ENCODE measurements around the gene CACNA1I. TPM values are rescaled to one million over a fixed set of nuclear protein-coding genes. Genes with fewer than 3 reads are reported as not detected.

CACNA1I gene
- total and polyA plus RNA-seq, 7 donors, result 0.01 to 0.14 (median 0.04) TPM; not detected in 2

- Histone ChIP-seq H3K9me3 (no peaks in the 10 kb centered on the region), H3K36me3 (ENCODE audit: insufficient read depth in 1 of 2, low read depth in 1 of 2) (no peaks in the 10 kb centered on the region), H3K4me1 (no peaks in the 10 kb centered on the region), H3K27ac (no peak overlapping the region), H3K27me3 (ENCODE audit: insufficient read depth in 3 of 3, low read length in 2 of 3) (peaks cover 0 to 70% (median 28%) of the 10 kb centered on the region in 3 donors), H3K4me3 (no peak overlapping the region)
- DNase-seq (no peak), ATAC-seq (peak in 3 of 4 donors; percentile 34 to 68 (median 60))
- no peak for TF ChIP-seq CTCF (IDR thresholded peaks at IDR 0.05)
- intact Hi-C loops (cut with DNase I), result no loop called here
- 15 to 31% (median 20%) methylated on average over 8 of the region's 8 CpGs for WGBS, 3 donors
Observed at GRCh38 chr22:39665229-39665628, 94.7 kb downstream of the CACNA1I start.

- ATAC-seq, result no peak
- TF ChIP-seq CTCF (IDR thresholded peaks at IDR 0.05), result no peak
- H3K9me3 ChIP-seq, result peaks cover 3% of the 10 kb centered on the region
- H3K27me3 ChIP-seq (ENCODE audit: insufficient read depth in 3 of 3, low read length in 2 of 3), result peaks cover 0 to 63% (median 26%) of the 10 kb centered on the region in 3 donors
- 78 to 82% (median 78%) methylated on average over 16 of the region's 16 CpGs for WGBS, 3 donors
- H3K4me1 ChIP-seq, result no peaks in the 10 kb centered on the region
- intact Hi-C loops (cut with DNase I), result no loop called here
- H3K36me3 ChIP-seq (ENCODE audit: insufficient read depth in 1 of 2, low read depth in 1 of 2), result no peaks in the 10 kb centered on the region
- DNase-seq, result no peak
- H3K27ac ChIP-seq, result no peak overlapping the region
- H3K4me3 ChIP-seq, result no peak overlapping the region
Observed at GRCh38 chr22:39665661-39666431, 95.3 kb downstream of the CACNA1I start.

GRCh38 chr22:39666495-39666894 lies 95.9 kb downstream of the CACNA1I start:
- WGBS, 3 donors, result 78 to 88% (median 88%) methylated on average over 5 of the region's 5 CpGs
- Histone ChIP-seq H3K4me3 (no peak overlapping the region), H3K27me3 (ENCODE audit: insufficient read depth in 3 of 3, low read length in 2 of 3) (peaks cover 0 to 57% (median 26%) of the 10 kb centered on the region in 3 donors), H3K27ac (no peak overlapping the region), H3K9me3 (peaks cover 9% of the 10 kb centered on the region), H3K36me3 (ENCODE audit: insufficient read depth in 1 of 2, low read depth in 1 of 2) (no peaks in the 10 kb centered on the region), H3K4me1 (no peaks in the 10 kb centered on the region)
- no peak for ATAC-seq
- intact Hi-C loops (cut with DNase I), result no loop called here
- no peak for TF ChIP-seq CTCF (IDR thresholded peaks at IDR 0.05)
- no peak for DNase-seq

- no peak for ATAC-seq
- peaks cover 13% of the 10 kb centered on the region for H3K9me3 ChIP-seq
- 66 to 69% (median 69%) methylated on average over 7 of the region's 7 CpGs for WGBS, 3 donors
- TF ChIP-seq CTCF (IDR thresholded peaks at IDR 0.05), result no peak
- intact Hi-C loops (cut with DNase I), result no loop called here
- H3K27me3 ChIP-seq (ENCODE audit: insufficient read depth in 3 of 3, low read length in 2 of 3), result peaks cover 0 to 53% (median 22%) of the 10 kb centered on the region in 3 donors
- no peaks in the 10 kb centered on the region for H3K4me1 ChIP-seq
- H3K27ac ChIP-seq, result no peak overlapping the region
- no peak for DNase-seq
- no peaks in the 10 kb centered on the region for H3K36me3 ChIP-seq (ENCODE audit: insufficient read depth in 1 of 2, low read depth in 1 of 2)
- H3K4me3 ChIP-seq, result no peak overlapping the region
Observed at GRCh38 chr22:39666926-39667325, 96.4 kb downstream of the CACNA1I start.

Data from psoas muscle (tissue), 8 donors.